Rectal smooth muscle tissue (tissue), 1 donor: ENCODE results near the gene ACAD9.
A peak's percentile ranks its signal among the peaks of the same experiment; 100 is the strongest.

Source experiments
- H3K27ac ChIP-seq: one replicate; pipeline ENCODE4 v1.7.0; 2013; ENCODE audit warnings: low read depth, low read length, inconsistent platforms
- H3K27me3 ChIP-seq: one replicate; pipeline ENCODE4 v1.7.0; 2013; ENCODE audit warnings: low read length; ENCODE audit not compliant: control insufficient read depth, insufficient read depth
- H3K36me3 ChIP-seq: one replicate; pipeline ENCODE4 v1.7.0; 2013; ENCODE audit warnings: low read length; ENCODE audit not compliant: control insufficient read depth, insufficient read depth
- H3K4me1 ChIP-seq: one replicate; pipeline ENCODE4 v1.7.0; 2013; ENCODE audit warnings: low read length; ENCODE audit not compliant: control insufficient read depth, insufficient read depth
- H3K4me3 ChIP-seq: one replicate; pipeline ENCODE4 v1.7.0; 2013; ENCODE audit warnings: low read length
- H3K9ac ChIP-seq: one replicate; pipeline ENCODE4 v1.7.0; 2013; ENCODE audit warnings: low read length

Gene ACAD9

DNA sequence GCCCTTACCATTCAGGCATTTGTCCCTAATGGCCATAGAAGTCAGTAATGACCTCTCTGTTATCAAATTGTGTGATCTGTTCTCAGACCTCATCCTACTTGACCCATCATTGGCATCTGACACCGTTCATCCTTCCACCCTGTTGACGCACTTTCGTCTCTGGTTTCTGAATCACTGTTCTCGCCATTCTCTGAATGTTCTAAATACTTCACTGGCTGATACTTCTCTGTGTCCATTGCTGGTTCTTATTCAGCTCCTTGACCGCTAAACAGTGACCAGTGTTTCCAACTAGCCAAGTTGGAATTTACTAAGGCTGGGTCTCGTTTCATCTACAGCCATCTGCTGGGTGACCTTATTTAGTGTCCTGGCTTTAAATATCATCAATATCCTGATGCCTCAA is 2.2 kb downstream of the ACAD9 start:
- Histone ChIP-seq H3K9ac (no peak overlapping the region), H3K27ac (no peak overlapping the region), H3K4me1 (peaks cover 7% of the 10 kb centered on the region), H3K27me3 (no peaks in the 10 kb centered on the region), H3K36me3 (no peaks in the 10 kb centered on the region), H3K4me3 (no peak overlapping the region)

DNA sequence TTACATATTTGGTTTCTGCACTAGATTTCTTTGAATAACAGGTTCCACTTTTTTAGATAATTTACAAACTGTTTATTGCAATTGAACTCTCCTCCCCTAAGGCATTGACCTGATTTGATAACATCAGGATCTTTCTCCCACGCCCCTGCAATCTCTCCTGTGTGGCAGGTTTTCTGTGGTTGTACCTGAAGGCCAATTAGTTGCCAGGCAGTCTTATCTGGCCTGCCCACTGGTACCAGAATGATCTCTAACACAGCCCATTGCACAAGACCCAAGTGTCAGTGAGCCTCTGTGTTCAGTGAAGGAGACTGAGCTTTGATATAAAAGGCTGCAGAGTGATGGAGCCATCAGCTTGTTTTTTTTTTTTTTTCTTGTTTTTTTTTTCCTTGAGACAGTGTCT is 3.3 kb downstream of the ACAD9 start:
- H3K9ac ChIP-seq, result no peak overlapping the region
- peaks cover 2% of the 10 kb centered on the region for H3K36me3 ChIP-seq
- H3K4me1 ChIP-seq, result peaks cover 7% of the 10 kb centered on the region

DNA sequence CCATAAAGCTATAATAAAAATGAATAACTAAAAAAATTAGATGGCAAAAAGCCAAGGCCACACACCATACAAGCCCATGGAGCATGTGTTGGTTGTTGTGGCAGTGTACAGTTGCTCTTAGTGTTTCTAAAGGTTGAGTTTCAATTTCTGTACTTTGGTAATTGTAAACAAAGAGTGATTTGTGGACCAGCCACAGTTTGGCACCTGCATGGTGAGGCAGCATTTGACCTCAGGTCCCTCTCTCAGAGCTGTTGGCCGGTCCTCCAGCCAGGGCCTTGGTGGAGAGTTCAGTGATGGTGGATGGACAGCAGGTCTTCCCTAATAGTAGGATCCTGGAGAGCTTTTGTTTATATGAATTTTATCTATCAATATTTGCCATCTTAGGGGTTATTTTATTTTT is 5.6 kb downstream of the ACAD9 start:
- peaks cover 2% of the 10 kb centered on the region for H3K36me3 ChIP-seq
- H3K4me3 ChIP-seq, result no peak overlapping the region
- no peak overlapping the region for H3K9ac ChIP-seq
- no peak overlapping the region for H3K27ac ChIP-seq
- H3K27me3 ChIP-seq, result no peaks in the 10 kb centered on the region
- H3K4me1 ChIP-seq, result peaks cover 4% of the 10 kb centered on the region

More for the DNA sequence above, 3.3 kb downstream of the ACAD9 start:
- H3K27ac ChIP-seq, result no peak overlapping the region
- no peaks in the 10 kb centered on the region for H3K27me3 ChIP-seq
- no peak overlapping the region for H3K4me3 ChIP-seq

DNA sequence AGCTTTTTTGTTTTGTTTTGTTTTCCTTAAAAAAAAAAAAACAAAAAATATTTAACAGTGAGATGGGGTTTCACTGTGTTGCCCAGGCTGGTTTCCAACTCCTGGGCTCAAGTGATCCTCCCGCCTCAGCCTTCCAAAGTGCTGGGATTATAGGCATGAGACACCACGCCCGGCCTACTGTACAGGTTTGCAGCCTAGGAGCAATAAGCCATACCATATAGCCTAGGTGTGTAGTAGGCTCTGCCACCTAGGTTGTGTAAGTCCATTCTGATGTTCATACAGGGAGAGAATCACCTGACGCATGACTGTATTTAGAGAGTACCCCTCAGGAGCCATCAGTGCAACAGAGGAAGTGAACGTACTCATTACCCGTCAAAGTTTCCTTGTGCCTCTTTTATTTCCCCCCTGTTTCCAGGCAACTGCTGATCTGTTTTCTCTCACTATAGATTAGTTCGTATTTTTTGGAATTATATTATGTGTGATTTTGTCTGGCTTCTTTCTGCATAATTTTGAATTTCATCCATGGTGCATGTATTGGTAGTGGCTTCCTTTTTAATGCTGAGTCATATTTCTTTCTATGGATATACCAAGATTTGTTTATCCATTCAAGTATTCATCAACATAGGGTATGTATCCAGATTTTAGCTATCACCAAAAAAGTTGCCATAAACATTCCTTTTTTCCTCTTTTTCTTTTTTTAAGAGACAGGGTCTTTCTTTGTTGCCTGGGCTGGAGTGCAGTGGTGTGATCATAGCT is 9.9 kb downstream of the ACAD9 start:
- Histone ChIP-seq H3K4me1 (no peaks in the 10 kb centered on the region), H3K4me3 (no peak overlapping the region), H3K27me3 (no peaks in the 10 kb centered on the region), H3K27ac (no peak overlapping the region), H3K36me3 (peaks cover 5% of the 10 kb centered on the region), H3K9ac (no peak overlapping the region)

DNA sequence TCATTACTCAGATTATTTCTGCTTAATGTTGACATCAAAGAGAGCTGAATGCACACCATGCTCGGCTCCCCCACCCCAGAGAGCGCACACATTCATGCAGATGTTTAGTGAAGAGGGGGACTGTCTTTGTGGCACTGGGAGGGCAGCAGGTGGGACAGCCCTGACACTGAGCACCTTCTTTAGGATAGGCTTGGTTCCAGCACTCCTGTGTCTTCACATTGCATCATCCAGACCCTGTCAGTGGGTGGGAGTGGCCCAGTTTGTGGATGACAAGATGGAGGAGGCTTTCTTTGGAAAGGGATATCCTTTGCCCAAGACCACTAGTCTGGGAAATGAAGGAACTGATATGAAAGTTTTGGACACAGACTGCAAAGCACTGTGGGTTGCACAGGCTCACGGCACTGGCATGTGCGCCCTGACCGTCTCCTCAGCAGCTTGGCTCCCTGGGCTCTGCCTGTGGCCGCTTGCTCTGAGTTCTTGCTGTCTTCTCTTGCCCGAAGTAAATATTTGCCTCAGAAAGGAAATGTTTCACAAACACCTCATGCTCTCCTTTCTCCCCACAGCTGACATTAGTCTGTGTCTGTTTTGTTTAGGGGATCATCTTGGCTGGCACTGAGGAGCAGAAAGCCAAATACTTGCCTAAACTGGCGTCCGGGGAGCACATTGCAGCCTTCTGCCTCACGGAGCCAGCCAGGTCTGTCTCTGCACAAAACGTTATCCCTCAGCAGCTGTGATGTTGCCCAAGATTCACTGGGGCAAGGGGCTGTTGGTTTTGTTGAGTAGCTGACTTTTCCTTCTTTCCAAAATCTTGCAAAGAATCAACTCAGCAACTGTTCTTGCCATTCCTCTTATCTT is 16.6 kb downstream of the ACAD9 start:
- no peaks in the 10 kb centered on the region for H3K4me1 ChIP-seq
- H3K4me3 ChIP-seq, result no peak overlapping the region
- H3K9ac ChIP-seq, result no peak overlapping the region
- H3K27ac ChIP-seq, result peak overlapping the region; percentile 64
- H3K27me3 ChIP-seq, result no peaks in the 10 kb centered on the region
- peaks cover 43% of the 10 kb centered on the region for H3K36me3 ChIP-seq

DNA sequence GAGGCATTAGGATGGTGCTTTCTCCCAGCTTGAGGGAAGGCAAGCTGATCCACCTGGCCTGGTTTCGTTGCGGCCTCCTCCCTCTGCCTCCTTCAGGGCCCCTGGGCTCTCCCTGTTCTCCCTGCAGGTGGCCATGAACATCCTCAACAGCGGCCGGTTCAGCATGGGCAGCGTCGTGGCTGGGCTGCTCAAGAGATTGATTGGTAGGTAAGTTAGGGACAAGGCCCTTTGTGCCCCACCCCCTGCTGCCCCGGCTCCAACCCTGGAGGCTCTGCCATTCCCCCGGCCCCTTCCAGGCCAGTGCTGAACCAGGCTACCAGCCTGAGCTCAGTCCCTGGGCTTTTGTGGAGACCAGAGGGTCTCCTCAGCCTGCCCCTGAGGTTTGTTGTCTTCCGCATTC is 23.0 kb downstream of the ACAD9 start:
- no peak overlapping the region for H3K9ac ChIP-seq
- H3K4me1 ChIP-seq, result no peaks in the 10 kb centered on the region
- H3K27ac ChIP-seq, result no peak overlapping the region
- H3K36me3 ChIP-seq, result peaks cover 53% of the 10 kb centered on the region
- H3K4me3 ChIP-seq, result no peak overlapping the region
- H3K27me3 ChIP-seq, result no peaks in the 10 kb centered on the region

DNA sequence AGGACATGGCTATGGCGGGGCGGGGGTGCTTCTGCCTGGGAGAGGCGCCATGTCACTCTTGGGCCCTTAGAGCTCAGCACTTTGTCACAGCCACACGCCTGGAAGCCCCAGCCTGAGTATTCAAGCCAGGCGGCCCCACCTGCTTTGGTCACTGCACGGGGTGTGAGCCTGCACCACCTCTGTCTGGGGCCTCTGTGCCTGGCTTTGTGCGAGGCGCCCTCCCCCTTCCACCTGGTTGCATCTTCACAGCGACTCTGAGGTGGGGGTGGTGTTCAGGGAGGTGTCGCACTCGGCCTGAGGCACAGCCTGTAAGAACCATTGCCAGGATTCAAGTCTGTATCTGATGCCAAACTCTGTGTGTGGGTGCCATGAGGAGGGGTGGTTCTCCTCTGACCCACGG is 24.1 kb downstream of the ACAD9 start:
- Histone ChIP-seq H3K4me3 (no peak overlapping the region), H3K36me3 (peaks cover 59% of the 10 kb centered on the region), H3K27ac (no peak overlapping the region), H3K27me3 (no peaks in the 10 kb centered on the region), H3K9ac (no peak overlapping the region), H3K4me1 (no peaks in the 10 kb centered on the region)

DNA sequence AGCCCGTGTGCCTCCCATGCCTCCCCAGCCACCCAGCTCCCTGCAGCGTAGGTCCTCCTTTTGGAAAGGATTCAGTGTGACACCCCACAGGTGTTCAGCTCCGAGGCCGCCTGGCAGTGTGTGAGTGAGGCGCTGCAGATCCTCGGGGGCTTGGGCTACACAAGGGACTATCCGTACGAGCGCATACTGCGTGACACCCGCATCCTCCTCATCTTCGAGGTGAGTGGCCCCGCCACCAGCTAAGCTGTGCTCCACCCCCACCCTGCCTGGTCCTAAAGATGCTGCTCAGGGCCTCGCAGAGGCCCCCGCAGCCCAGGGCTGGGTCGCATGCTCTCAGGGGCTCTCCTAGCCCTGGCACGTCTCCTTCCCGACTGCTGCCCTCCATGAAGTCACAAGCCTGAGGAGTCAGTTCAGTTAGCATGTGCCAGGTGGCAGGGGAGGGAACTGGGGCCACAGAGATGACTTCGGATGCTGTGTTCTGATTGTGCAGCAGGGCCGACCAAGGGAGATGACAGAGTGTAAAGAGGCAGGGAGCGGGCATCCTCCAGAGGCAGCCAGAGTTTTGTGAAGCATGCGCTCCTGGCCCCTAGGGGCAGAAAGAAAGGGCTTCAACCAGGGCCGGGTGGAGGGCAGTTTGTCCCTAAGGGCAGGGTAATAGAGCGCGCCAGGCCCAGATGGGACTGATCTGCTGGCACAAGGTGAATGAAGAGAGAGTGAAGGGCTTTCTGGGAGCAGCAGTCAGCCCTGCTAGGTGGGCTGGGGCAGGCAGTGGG is 26.8 kb downstream of the ACAD9 start:
- H3K9ac ChIP-seq, result no peak overlapping the region
- H3K27ac ChIP-seq, result no peak overlapping the region
- no peaks in the 10 kb centered on the region for H3K4me1 ChIP-seq
- H3K27me3 ChIP-seq, result no peaks in the 10 kb centered on the region
- no peak overlapping the region for H3K4me3 ChIP-seq
- H3K36me3 ChIP-seq, result peaks cover 59% of the 10 kb centered on the region

DNA sequence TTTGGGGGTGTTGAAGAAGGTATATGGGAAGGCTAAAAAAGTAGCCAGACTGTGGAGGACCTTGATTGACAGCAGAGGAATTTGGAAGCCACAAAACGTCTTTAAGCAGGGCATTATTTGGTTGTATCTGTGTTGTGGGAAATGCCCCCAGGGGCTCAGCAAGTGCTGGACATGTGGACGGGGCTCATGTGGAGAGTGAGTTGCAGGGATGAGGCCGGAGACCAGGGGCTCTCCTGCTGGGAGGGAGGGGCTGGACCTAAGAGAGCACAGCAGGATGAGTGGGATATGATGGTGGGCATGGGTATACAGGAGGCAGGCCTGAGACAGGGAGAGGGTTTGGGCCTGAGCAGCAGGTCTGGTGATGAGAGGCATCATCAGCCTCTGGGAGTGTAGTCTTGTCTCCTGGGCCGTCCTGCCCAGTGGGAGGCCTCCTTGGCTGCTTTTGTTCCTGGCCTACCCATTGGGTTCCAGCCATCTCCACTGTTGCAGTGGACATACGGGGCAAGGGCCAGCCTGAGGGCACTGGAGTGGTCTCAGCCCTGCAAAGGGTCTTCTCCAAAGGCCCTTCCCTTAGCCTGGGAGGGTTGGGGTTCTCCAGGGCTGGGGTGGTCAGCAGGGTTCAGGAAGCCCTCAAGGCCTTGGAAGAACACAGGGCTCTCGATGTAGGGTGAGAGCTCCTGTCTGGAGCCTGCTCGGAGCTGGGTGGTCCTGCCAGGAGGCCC is 27.5 kb downstream of the ACAD9 start:
- Histone ChIP-seq H3K9ac (no peak overlapping the region), H3K4me1 (no peaks in the 10 kb centered on the region), H3K27ac (no peak overlapping the region), H3K27me3 (no peaks in the 10 kb centered on the region), H3K36me3 (peaks cover 60% of the 10 kb centered on the region), H3K4me3 (no peak overlapping the region)

DNA sequence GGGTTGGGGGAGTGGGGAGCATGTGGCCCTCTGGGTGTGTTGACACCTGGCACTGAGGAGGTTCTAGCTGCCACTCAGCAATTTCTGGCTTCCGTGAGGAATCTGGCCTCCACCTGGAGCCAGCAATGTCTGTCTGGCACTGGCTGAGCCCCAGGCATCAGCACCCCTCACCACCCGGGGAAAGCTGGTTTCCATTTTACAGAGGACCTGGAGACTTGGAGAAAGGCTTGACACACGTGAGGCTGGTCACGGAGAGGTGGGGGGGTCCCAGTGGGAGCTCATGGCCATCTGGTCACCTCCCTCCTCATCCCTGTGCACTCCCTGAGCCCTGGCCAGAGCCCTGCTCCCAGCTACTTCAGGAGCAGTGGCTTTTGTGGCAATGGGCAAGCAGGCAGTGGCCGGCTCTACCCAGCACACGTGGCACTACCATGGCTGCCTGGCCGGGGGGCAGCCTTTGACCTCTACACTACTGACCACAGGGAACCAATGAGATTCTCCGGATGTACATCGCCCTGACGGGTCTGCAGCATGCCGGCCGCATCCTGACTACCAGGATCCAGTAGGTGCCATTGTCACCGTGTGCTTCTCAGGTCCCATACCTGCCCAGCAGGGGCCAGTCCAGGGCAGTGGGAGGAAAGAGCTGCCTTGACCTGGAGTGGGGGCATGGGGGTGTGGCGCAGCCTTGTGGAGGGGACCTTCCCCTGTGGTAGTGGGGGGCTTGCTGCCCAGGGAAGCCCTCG is 28.5 kb downstream of the ACAD9 start:
- H3K4me3 ChIP-seq, result no peak overlapping the region
- no peak overlapping the region for H3K27ac ChIP-seq
- H3K27me3 ChIP-seq, result no peaks in the 10 kb centered on the region
- H3K4me1 ChIP-seq, result no peaks in the 10 kb centered on the region
- H3K36me3 ChIP-seq, result peaks cover 63% of the 10 kb centered on the region
- no peak overlapping the region for H3K9ac ChIP-seq

DNA sequence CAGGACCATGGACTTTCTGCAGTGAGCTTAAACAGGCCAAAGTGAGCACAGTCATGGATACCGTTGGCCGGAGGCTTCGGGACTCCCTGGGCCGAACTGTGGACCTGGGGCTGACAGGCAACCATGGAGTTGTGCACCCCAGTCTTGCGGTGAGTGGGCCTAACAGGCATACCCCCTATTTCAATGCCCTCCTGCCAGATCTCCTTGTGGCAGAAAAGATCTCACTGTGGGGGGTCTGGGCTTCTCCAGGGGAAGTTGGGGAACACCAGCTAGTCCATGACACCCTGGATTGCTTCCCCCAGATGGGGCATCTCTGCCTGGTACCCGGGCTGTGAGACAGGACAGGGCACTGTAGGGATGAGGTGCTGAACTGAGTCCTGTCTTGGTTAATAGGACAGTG is 29.5 kb downstream of the ACAD9 start:
- H3K9ac ChIP-seq, result no peak overlapping the region
- H3K27ac ChIP-seq, result no peak overlapping the region
- peaks cover 61% of the 10 kb centered on the region for H3K36me3 ChIP-seq
- H3K27me3 ChIP-seq, result no peaks in the 10 kb centered on the region
- H3K4me3 ChIP-seq, result no peak overlapping the region
- H3K4me1 ChIP-seq, result no peaks in the 10 kb centered on the region
